ES-I3 (cell line): ENCODE results near the gene XRN2.
"Not testable (repeated sequence)": the region's sequence is repeated elsewhere in the genome, so short reads cannot be mapped to it uniquely, and the experiment has no call there.

Experiments
- H3K36me3 ChIP-seq: 2 replicates; pipeline ENCODE4 v1.6.1; 2013; ENCODE audit warnings: mild to moderate bottlenecking, low read length, control low read depth, moderate library complexity; ENCODE audit not compliant: insufficient read depth
- H3K4me1 ChIP-seq: 2 replicates; pipeline ENCODE4 v1.6.1; 2013; ENCODE audit warnings: mild to moderate bottlenecking, control low read depth, low read length; ENCODE audit not compliant: insufficient read depth
- H3K9ac ChIP-seq: 2 replicates; pipeline ENCODE4 v1.6.1; 2013; ENCODE audit warnings: low read depth, mild to moderate bottlenecking, low read length, moderate library complexity
- H3K9me3 ChIP-seq: 2 replicates; pipeline ENCODE4 v1.6.1; 2013; ENCODE audit warnings: mild to moderate bottlenecking, low read length, moderate library complexity; ENCODE audit not compliant: control insufficient read depth, insufficient read depth

The XRN2 gene

DNA sequence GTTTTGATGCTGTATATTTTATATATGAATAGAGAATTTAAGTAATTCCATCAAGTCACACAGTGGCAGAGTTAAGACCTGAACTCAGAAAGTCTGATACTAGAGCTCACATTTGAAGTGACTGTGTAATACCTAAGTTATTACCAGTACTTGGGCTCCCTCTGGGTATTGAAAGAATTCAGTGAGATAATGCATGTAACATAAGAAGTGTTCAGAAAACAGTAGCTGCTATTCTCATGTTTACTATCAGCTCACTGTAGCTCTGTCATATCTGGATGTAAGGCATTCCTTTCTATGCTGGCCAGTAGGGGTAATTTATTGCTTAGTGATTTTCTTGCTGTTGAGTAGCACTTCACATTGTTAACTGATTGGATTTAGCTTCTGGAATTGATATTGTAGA is 49.6 kb downstream of the XRN2 start:
- H3K9me3 ChIP-seq: no peaks in the 10 kb centered on the region
- no peak overlapping the region for H3K9ac ChIP-seq
- H3K36me3 ChIP-seq: no peaks in the 10 kb centered on the region; the same call in 1 of the 2 replicates
- no peaks in the 10 kb centered on the region for H3K4me1 ChIP-seq

DNA sequence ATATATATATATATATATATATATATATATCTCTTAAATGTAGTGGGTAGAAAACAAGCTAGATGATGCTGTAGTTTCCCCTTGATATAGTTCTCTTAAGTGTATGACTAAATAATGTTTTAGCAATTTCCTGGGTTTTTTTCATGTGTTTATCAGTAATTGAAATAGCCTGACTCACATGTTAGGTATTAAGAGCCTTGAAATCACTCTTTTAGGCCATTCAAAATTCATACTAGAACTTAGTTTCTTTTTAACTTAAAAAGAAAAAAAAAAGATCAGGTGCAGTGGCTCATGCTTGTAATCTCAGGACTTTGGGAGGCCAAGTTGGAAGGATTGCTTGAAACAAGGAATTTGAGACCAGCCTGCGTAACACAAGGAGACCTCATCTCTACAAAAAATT is 50.1 kb downstream of the XRN2 start:
- Histone ChIP-seq H3K36me3 (no peaks in the 10 kb centered on the region; the same call in 1 of the 2 replicates), H3K4me1 (no peaks in the 10 kb centered on the region), H3K9ac (no peak overlapping the region), H3K9me3 (no peaks in the 10 kb centered on the region)

DNA sequence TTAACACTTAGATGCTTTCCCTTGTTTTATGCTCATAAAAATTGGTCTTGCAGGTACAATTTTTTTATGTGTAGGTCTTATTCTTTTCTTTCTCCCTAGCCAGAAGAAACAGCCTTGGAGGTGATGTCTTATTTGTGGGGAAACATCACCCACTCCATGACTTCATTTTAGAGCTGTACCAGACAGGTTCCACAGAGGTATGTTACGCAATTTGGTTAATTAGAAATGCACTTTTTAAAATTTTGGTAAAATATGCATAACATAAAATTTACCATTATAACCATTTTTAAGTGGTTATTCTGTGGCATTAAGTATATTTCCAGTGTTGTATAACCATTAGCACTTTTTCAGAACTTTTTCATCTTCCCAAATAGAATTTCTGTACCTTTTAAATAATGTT is 52.9 kb downstream of the XRN2 start:
- peaks cover 3% of the 10 kb centered on the region for H3K36me3 ChIP-seq
- H3K4me1 ChIP-seq: no peaks in the 10 kb centered on the region
- no peaks in the 10 kb centered on the region for H3K9me3 ChIP-seq
- H3K9ac ChIP-seq: no peak overlapping the region

DNA sequence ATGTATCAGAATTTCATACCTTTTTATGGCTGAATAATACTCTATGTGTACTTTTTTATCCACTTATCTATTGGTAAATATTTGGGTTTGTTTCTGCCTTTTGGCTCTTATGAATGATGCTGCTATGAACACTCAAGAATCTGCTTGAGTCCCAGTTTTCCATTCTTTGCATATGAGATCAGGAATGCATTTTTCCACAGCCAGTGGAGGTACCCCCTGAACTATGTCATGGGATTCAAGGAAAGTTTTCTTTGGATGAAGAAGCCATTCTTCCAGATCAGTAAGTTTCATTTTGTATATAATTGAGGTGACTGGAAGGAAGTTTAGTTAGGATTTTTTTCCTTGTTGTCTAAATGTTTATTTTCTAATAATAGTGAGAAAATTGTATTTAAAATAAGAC is 53.3 kb downstream of the XRN2 start:
- Histone ChIP-seq H3K36me3 (peaks cover 3% of the 10 kb centered on the region), H3K9me3 (no peaks in the 10 kb centered on the region), H3K4me1 (no peaks in the 10 kb centered on the region), H3K9ac (no peak overlapping the region)

- Histone ChIP-seq H3K36me3 (peaks cover 4% of the 10 kb centered on the region), H3K4me1 (no peaks in the 10 kb centered on the region), H3K9me3 (no peaks in the 10 kb centered on the region), H3K9ac (no peak overlapping the region)
These were observed 54.7 kb downstream of the XRN2 start for GRCh38 chr20:21357844-21358243.

- Histone ChIP-seq H3K36me3 (peaks cover 10% of the 10 kb centered on the region), H3K9ac (no peak overlapping the region), H3K9me3 (no peaks in the 10 kb centered on the region), H3K4me1 (no peaks in the 10 kb centered on the region)
These were observed 55.6 kb downstream of the XRN2 start for GRCh38 chr20:21358737-21359136.

GRCh38 chr20:21360705-21361104 is 57.6 kb downstream of the XRN2 start:
- Histone ChIP-seq H3K4me1 (no peaks in the 10 kb centered on the region), H3K36me3 (peaks cover 10% of the 10 kb centered on the region), H3K9me3 (no peaks in the 10 kb centered on the region), H3K9ac (no peak overlapping the region)

GRCh38 chr20:21361266-21361665 is 58.1 kb downstream of the XRN2 start:
- H3K36me3 ChIP-seq: peaks cover 10% of the 10 kb centered on the region

GRCh38 chr20:21364413-21364812 is 61.3 kb downstream of the XRN2 start:
- H3K9me3 ChIP-seq: no peaks in the 10 kb centered on the region
- H3K4me1 ChIP-seq: no peaks in the 10 kb centered on the region
- H3K36me3 ChIP-seq: peaks cover 9% of the 10 kb centered on the region
- no peak overlapping the region for H3K9ac ChIP-seq

More at GRCh38 chr20:21361266-21361665, 58.1 kb downstream of the XRN2 start:
- H3K9me3 ChIP-seq: no peaks in the 10 kb centered on the region
- no peak overlapping the region for H3K9ac ChIP-seq
- no peaks in the 10 kb centered on the region for H3K4me1 ChIP-seq

GRCh38 chr20:21365771-21366170 is 62.6 kb downstream of the XRN2 start:
- peaks cover 9% of the 10 kb centered on the region for H3K36me3 ChIP-seq
- no peaks in the 10 kb centered on the region for H3K9me3 ChIP-seq
- H3K9ac ChIP-seq: no peak overlapping the region
- no peaks in the 10 kb centered on the region for H3K4me1 ChIP-seq

DNA sequence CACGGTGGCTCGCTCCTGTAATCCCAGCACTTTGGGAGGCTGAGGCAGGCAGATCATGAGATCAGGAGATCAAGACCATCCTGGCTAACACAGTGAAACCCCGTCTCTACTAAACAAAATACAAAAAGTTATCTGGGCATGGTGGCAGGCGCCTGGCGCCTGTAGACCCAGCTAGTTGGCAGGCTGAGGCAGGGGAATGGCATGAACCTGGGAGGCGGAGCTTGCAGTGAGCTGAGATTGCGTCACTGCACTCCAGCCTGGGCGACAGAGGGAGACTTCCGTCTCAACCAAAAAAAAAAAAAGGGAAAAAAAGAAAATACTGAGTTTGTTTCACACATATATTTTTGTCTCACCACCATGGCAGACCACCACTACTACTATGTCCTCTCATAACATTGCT is 63.1 kb downstream of the XRN2 start:
- H3K9me3 ChIP-seq, H3K9ac ChIP-seq, H3K4me1 ChIP-seq, H3K36me3 ChIP-seq: not testable (repeated sequence)

DNA sequence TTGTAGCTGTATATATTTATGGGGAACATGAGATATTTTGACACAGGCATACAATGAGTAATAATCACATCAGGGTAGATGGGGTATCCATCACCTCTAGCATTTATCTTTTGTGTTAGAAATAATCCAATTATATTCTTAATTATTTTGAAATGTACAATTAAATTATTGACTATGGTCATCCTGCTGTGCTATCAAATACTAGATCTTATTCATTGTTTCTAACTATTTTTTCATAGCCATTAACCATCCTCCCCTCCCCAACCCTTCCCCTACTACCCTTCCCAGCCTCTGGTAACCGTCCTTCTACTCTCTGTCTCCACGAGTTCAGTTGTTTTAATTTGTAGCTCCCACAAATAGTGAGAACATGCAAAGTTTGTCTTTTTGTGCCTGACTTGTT is 65.7 kb downstream of the XRN2 start:
- Histone ChIP-seq H3K4me1 (peaks cover 4% of the 10 kb centered on the region; the same call in 1 of the 2 replicates), H3K9ac (no peak overlapping the region), H3K36me3 (peaks cover 6% of the 10 kb centered on the region), H3K9me3 (no peaks in the 10 kb centered on the region)

DNA sequence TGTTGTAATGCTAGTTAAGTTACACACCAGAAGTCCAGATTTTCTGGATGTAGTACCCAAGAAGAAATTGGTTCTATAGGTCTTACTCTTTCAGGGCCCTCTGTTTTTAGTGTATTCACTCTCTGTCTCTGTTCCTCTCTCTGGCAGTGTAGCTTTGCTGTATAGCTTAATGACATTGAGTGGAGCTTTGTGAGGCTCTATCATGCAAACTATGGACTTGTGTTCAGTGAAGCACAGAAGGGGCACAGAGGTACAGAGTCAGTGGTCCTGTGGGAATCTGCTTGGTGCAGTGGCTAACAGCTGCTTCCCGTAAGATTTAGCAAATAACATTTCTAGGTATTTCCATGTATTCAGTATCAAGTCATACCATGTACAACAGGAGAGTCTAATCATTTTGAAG is 68.1 kb downstream of the XRN2 start:
- H3K9ac ChIP-seq: no peak overlapping the region
- peaks cover 4% of the 10 kb centered on the region; the same call in 1 of the 2 replicates for H3K4me1 ChIP-seq
- peaks cover 6% of the 10 kb centered on the region for H3K36me3 ChIP-seq
- no peaks in the 10 kb centered on the region for H3K9me3 ChIP-seq

DNA sequence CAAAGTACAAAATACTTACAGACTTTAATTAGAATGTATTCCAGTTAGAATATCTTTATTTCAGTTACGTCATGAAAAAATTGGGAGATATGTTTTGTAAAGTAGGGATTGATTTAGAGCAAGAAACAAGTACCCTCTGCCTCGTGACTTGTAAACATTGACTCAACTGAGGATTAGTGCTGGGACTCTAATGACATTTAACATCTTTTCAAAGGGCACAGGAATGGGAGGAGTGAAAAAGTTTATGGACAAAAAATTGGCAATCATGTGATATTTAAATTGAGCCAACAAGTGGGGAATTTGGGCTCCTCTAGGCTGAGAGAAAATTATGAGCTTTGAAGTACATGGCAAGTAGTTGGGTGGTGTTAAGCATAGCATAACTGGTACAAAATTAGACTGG is 68.9 kb downstream of the XRN2 start:
- Histone ChIP-seq H3K4me1 (peaks cover 4% of the 10 kb centered on the region; the same call in 1 of the 2 replicates), H3K9ac (no peak overlapping the region), H3K9me3 (no peaks in the 10 kb centered on the region), H3K36me3 (peaks cover 6% of the 10 kb centered on the region; the same call in 1 of the 2 replicates)

- H3K9me3 ChIP-seq: no peaks in the 10 kb centered on the region
- no peak overlapping the region for H3K9ac ChIP-seq
- H3K4me1 ChIP-seq: peaks cover 4% of the 10 kb centered on the region; the same call in 1 of the 2 replicates
- H3K36me3 ChIP-seq: 0 out of 2 replicates have a peak, but pooled peaks cover 6% of the 10 kb centered on the region
These were observed 70.3 kb downstream of the XRN2 start for GRCh38 chr20:21373436-21373835.

GRCh38 chr20:21376626-21377025 is 73.5 kb downstream of the XRN2 start:
- 0 out of 2 replicates have a peak, but pooled peaks cover 5% of the 10 kb centered on the region for H3K36me3 ChIP-seq
- H3K4me1 ChIP-seq: peaks cover 4% of the 10 kb centered on the region; the same call in 1 of the 2 replicates
- no peaks in the 10 kb centered on the region for H3K9me3 ChIP-seq
- no peak overlapping the region for H3K9ac ChIP-seq
